ENCODE results near the gene RYR2. TPM values are rescaled to one million over a fixed set of nuclear protein-coding genes. Genes with fewer than 3 reads are reported as not detected.

Gene RYR2
- total RNA-seq, 4 donors from 2014 or later: 0.16 to 1.4 (median 0.60) TPM

DNA sequence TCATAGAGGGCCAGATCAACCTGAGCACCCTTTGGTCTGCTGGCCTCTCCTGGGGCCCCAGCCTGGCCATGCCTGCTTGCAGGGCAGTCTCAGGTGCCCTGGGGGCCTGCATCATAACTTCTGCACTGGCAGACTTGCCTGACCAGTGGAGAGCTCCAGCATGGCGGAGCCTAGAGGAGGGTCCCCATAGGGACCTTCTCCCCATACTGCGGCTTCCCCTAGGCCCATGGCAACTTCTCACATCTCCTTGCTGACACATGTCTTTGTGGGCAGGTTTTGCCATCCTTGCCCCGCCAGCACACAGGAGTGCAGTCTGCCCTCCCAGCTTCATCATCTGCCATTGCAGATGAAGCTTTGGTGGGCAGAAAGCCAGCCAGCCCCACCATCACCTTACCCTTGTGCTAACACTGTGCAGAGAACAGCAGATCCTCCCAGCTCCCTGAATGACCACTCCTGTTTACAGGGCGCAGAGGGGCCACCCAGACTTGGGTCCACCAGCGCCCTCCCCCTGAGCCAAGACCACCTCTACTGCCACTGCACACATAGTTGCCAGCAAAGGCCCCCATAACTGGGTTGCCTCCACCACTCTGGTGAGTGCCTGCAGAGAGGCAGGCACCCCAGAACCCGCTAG is 797.0 kb downstream of the RYR2 start:
- TF ChIP-seq, protein P1, sequence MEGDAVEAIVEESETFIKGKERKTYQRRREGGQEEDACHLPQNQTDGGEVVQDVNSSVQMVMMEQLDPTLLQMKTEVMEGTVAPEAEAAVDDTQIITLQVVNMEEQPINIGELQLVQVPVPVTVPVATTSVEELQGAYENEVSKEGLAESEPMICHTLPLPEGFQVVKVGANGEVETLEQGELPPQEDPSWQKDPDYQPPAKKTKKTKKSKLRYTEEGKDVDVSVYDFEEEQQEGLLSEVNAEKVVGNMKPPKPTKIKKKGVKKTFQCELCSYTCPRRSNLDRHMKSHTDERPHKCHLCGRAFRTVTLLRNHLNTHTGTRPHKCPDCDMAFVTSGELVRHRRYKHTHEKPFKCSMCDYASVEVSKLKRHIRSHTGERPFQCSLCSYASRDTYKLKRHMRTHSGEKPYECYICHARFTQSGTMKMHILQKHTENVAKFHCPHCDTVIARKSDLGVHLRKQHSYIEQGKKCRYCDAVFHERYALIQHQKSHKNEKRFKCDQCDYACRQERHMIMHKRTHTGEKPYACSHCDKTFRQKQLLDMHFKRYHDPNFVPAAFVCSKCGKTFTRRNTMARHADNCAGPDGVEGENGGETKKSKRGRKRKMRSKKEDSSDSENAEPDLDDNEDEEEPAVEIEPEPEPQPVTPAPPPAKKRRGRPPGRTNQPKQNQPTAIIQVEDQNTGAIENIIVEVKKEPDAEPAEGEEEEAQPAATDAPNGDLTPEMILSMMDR (IDR thresholded peaks at IDR 0.05; ENCODE audit: low read depth): no peak

DNA sequence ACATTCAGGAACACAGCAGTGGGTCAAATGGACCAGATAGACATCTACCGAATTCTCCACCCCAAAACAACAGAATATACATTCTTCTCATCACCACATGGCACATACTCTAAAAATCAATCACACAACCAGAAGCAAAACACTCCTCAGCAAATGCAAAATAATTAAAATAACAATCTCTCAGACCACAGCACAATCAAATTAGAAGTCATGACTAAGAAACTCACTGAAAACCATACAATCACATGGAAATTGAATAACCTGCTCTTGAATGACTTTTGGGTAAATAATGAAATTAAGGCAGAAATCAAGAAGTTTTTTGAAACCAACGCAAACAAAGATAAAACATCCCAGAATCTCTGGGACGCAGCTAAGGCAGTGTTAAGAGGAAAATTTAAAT is 799.5 kb downstream of the RYR2 start:
- TF ChIP-seq, protein P1 (IDR thresholded peaks at IDR 0.05; ENCODE audit: low read depth): no peak

DNA sequence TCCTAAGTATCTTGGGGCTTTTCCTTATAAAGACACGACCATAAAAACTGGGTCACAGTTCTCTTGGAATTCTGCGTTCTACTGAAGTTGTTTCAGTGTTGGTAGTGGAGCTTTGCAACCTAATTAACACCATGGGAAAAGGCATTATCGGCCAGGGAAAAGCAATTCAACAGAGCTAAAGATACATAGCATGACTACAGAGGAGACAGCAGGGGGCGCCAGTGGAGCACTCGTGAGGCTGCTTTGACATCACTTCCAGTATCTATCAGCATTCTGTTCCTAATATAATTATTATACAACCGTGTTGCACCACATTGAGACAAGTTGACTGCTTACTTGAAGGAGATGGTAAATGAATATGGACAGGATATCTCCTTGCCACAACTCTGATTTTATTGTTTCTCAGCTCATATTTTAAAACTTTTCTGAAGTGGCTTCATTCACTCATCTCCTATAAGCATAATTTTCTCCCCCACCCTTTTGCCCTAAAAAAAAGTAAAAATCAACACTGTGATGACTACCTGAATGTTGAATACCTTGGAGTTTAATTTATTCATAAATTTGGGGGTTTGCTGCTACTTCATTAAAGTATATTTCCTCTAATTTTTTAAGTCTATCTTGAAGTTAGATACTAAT is 809.3 kb downstream of the RYR2 start:
- TF ChIP-seq, protein P1 (IDR thresholded peaks at IDR 0.05; ENCODE audit: low read depth): no peak

DNA sequence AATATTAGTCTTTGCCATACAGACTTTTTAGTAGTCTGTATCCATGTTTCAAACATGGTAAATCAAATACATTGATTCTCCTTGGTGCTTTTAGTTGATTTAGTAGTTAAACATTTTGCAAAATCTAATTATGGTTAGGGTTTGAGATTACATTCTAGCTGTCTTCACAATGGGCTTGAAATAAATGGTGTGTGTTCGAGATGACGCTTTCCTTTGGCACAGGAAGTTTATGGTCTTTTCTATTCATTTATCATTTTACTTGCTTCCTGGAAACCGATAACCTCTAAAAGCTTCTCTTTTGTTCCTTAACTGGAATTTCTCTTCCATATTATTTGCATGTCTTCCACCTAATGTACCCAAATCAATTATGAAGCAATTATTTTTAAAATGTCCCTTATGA is 810.4 kb downstream of the RYR2 start:
- TF ChIP-seq, protein P1 (IDR thresholded peaks at IDR 0.05; ENCODE audit: low read depth): no peak

DNA sequence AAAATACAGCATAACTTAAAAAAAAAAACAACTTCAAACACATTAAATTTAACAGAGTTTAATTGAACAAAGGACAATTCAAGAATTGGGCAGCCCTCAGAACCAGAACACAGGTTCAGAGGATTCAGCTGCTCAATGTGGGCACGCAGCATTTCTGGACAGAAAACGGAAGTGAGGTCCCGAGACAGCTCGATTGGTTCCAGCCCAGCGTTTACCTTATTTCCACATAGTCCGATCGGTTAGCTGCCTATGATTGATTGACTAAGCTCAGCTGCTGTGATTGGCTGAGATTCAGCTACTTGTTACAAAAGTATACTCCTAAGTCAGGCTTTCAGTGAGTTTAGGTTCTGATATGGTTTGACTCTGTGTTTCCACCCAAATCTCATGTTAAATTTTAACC is 815.5 kb downstream of the RYR2 start:
- TF ChIP-seq, protein P1 (IDR thresholded peaks at IDR 0.05; ENCODE audit: low read depth): no peak

DNA sequence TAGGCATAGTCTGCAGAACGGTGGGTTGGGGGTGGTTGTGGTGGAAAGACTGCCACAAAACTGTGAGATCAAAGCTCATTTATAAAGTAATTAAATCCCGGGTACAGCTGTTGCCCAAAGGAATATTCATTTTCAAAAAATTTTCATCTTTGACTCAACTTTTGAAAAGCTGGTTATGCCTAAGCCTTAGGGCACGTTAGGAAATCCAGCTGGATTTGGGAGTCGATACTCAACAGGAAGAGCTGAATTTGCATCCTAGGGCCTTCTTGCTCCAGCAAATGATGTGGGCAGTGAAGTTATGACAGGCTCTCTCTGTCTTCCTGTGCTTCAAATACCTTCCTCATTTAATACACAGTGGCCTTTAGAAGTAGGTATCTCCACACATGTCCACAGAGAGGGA is 817.0 kb downstream of the RYR2 start:
- TF ChIP-seq, protein P1 (IDR thresholded peaks at IDR 0.05; ENCODE audit: low read depth): no peak

DNA sequence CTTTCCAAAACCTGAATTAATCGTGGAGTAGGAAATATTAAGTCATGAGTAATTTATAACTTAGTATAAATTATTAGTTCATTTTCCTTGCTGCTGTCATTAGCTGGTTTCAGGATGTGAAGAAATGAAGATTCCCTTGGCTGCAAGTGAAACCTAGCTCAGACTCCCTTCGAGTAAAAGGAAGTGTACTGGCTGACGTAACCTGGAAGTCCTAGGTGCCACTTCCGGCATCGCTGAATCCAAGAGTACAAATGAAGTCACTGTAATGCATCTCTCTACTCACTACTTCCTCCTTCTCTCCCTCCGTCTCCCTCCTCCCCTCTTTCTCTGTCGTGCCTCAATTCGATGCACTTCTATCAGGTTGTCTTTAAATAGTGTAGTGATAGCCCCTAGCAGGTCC is 820.0 kb downstream of the RYR2 start:
- TF ChIP-seq, protein P1 (IDR thresholded peaks at IDR 0.05; ENCODE audit: low read depth): no peak
